GM23338 (cell line): ENCODE data around the gene C3orf70. TPM values are rescaled to one million over a fixed set of nuclear protein-coding genes. Genes with fewer than 3 reads are reported as not detected.

Experiments
- ATAC-seq: fragments of 200-7000 bp; cut with Tn5 transposase; 3 replicates; pipeline ENCODE4 v1.9.1; 2020
- DNase-seq: peaks from one replicate; pipeline ENCODE4 v3.0.0-alpha.2; 2015; ENCODE audit warnings: low spot score
- H2AFZ ChIP-seq: fragments of 200-600 bp; sonication (generic); 2 replicates; pipeline ENCODE4 v1.8.0; 2016; ENCODE audit warnings: antibody characterized with exemption, mild to moderate bottlenecking, moderate library complexity
- H3F3A ChIP-seq: fragments of 200-600 bp; sonication (generic); replicated peaks from 2 replicates; pipeline ENCODE4 v1.8.0; 2017; ENCODE audit warnings: antibody characterized with exemption, mixed run types, low read depth
- H3K27ac ChIP-seq: fragments of 200-600 bp; sonication (generic); 2 replicates; pipeline ENCODE4 v1.6.1; 2016; ENCODE audit warnings: low read depth
- H3K27me3 ChIP-seq: fragments of 200-600 bp; sonication (generic); 2 replicates; pipeline ENCODE4 v1.8.0; 2016; ENCODE audit warnings: mild to moderate bottlenecking, mixed run types, moderate library complexity; ENCODE audit not compliant: insufficient read depth
- H3K36me3 ChIP-seq: fragments of 200-600 bp; sonication (generic); 2 replicates; pipeline ENCODE4 v1.8.0; 2016; ENCODE audit warnings: mild to moderate bottlenecking; ENCODE audit not compliant: insufficient read depth
- H3K4me1 ChIP-seq: fragments of 200-600 bp; sonication (generic); 2 replicates; pipeline ENCODE4 v1.8.0; 2016; ENCODE audit warnings: mild to moderate bottlenecking, moderate library complexity; ENCODE audit not compliant: insufficient read depth
- H3K4me2 ChIP-seq: fragments of 200-600 bp; sonication (generic); 2 replicates; pipeline ENCODE4 v1.7.1; 2017; ENCODE audit warnings: mixed run types
- H3K4me3 ChIP-seq: fragments of 200-600 bp; sonication (generic); 2 replicates; pipeline ENCODE4 v1.6.1; 2016; ENCODE audit warnings: mixed run types
- H3K79me2 ChIP-seq: fragments of 200-600 bp; sonication (generic); replicated peaks from 2 replicates; pipeline ENCODE4 v1.8.0; 2017; ENCODE audit warnings: mild to moderate bottlenecking; ENCODE audit not compliant: insufficient read depth
- H3K9me2 ChIP-seq: fragments of 200-600 bp; sonication (generic); 2 replicates; pipeline ENCODE4 v1.8.0; 2017; ENCODE audit not compliant: insufficient read depth
- H4K20me1 ChIP-seq: fragments of 200-600 bp; sonication (generic); replicated peaks from 2 replicates; pipeline ENCODE4 v1.8.0; 2017; ENCODE audit warnings: mild to moderate bottlenecking; ENCODE audit not compliant: insufficient read depth
- H3K27ac Mint-ChIP-seq: 2 replicates; pipeline ENCODE4 v1.8.0; 2020; ENCODE audit warnings: inconsistent platforms, mild to moderate bottlenecking, moderate library complexity, mixed read lengths
- H3K27me3 Mint-ChIP-seq: 3 replicates; pipeline ENCODE4 v1.8.0; 2022; ENCODE audit warnings: low read depth, mild to moderate bottlenecking, moderate library complexity, mixed read lengths, inconsistent platforms; ENCODE audit not compliant: insufficient read depth, poor library complexity
- H3K36me3 Mint-ChIP-seq: 3 replicates; pipeline ENCODE4 v1.8.0; 2021; ENCODE audit warnings: low read depth, mild to moderate bottlenecking, inconsistent platforms, moderate library complexity, mixed read lengths
- H3K4me1 Mint-ChIP-seq: 3 replicates; pipeline ENCODE4 v1.8.0; 2020; ENCODE audit warnings: mild to moderate bottlenecking, inconsistent platforms, mixed read lengths
- H3K4me3 Mint-ChIP-seq: 3 replicates; pipeline ENCODE4 v1.8.0; 2021; ENCODE audit warnings: moderate library complexity, mild to moderate bottlenecking, inconsistent platforms, mixed read lengths
- H3K9me3 Mint-ChIP-seq: 3 replicates; pipeline ENCODE4 v1.8.0; 2020; ENCODE audit warnings: moderate library complexity, mild to moderate bottlenecking, inconsistent platforms, mixed read lengths
- CREB1 ChIP-seq: fragments of 250-450 bp; sonication (Bioruptor Pico); IDR thresholded peaks from 2 replicates; pipeline ENCODE4 v1.5.0; 2020; ENCODE audit warnings: low read depth, mild to moderate bottlenecking, moderate library complexity
- CTCF ChIP-seq, 2 experiments: fragments of 200-600 bp in 1 of 2; sonication (generic) in 1 of 2; conservative IDR thresholded peaks; 2 replicates each; pipeline versions ENCODE4 v1.5.1 to v1.6.1; 2016 to 2017; ENCODE audit warnings: antibody characterized with exemption in 2 of 2, low read depth in 2 of 2, mild to moderate bottlenecking in 2 of 2, moderate library complexity in 1 of 2
- EZH2 ChIP-seq: fragments of 200-600 bp; sonication (generic); IDR thresholded peaks from one replicate; pipeline ENCODE4 v1.8.0; 2017; ENCODE audit warnings: antibody characterized with exemption, mild to moderate bottlenecking, low read depth; ENCODE audit not compliant: unreplicated experiment
- EZH2phosphoT487 ChIP-seq: fragments of 200-600 bp; sonication (generic); IDR thresholded peaks from one replicate; pipeline ENCODE4 v1.8.1; 2018; ENCODE audit warnings: antibody characterized with exemption; ENCODE audit not compliant: unreplicated experiment
- JUNB ChIP-seq: IDR thresholded peaks from one replicate; pipeline ENCODE4 v1.6.1; 2016; ENCODE audit warnings: antibody characterized with exemption; ENCODE audit not compliant: unreplicated experiment
- NANOG ChIP-seq: IDR thresholded peaks from 2 replicates; pipeline ENCODE4 v1.6.1; 2016; ENCODE audit warnings: antibody characterized with exemption, borderline replicate concordance
- POLR2AphosphoS5 ChIP-seq: IDR thresholded peaks from 2 replicates; pipeline ENCODE4 v1.6.1; 2016; ENCODE audit warnings: antibody characterized with exemption, low read depth
- REST ChIP-seq: IDR thresholded peaks from one replicate; pipeline ENCODE4 v1.6.1; 2018; ENCODE audit warnings: antibody characterized with exemption; ENCODE audit not compliant: unreplicated experiment
- ZNF114 ChIP-seq: fragments of 250-450 bp; sonication (Bioruptor Pico); IDR thresholded peaks from 2 replicates; pipeline ENCODE4 v1.5.0; 2020; ENCODE audit warnings: mild to moderate bottlenecking, moderate library complexity
- ZNF331 ChIP-seq: fragments of 250-450 bp; sonication (Bioruptor Pico); IDR thresholded peaks from 2 replicates; pipeline ENCODE4 v1.5.0; 2020; ENCODE audit warnings: low read depth, mild to moderate bottlenecking, moderate library complexity
- polyA plus RNA-seq: library from polyadenylated mRNA; unstranded; fragments of >200 nt; fragmentation: Nextera tagmentation; extraction: Ambion mirVana; gene quantifications from 2 replicates; pipeline ENCODE4 v1.2.1, GENCODE V29; 2016
- total RNA-seq: library from RNA; depleted of rRNA; stranded (reverse); fragments of >200 nt; shearing (Covaris generic); gene quantifications from 2 replicates; pipeline ENCODE4 v1.2.3, GENCODE V29; 2014
- TF ChIP-seq, protein P1 (sequence below): IDR thresholded peaks from 2 replicates; pipeline ENCODE4 v1.6.1; 2016; ENCODE audit warnings: antibody characterized with exemption

C3orf70 gene
- total and polyA plus RNA-seq, 2 experiments from 2014 or later = 0.45 to 1.5 TPM

DNA sequence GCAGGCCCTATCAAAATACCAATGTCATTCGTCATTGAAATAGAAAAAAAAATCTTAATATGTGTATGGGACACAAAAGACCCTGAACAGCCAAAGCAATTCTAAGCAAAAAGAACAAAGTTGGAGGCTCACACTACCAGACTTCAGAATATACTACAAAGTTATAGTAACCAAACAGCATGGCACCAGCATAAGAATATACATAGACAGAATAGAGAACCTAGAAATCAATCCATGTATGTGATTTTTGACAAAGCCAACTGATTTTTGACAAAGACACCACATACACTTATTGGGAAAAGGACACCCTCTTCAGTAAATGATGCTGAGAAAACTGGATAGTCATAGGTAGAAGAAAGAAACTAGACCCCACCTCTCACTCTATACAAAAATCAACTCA is 95.0 kb downstream of the C3orf70 start:
- peaks cover 2% of the 10 kb centered on the region for H3K27me3 Mint-ChIP-seq
- Histone ChIP-seq H3K4me2 (no peak overlapping the region), H3K36me3 (peaks cover 6% of the 10 kb centered on the region; the same call in 1 of the 2 replicates), H2AFZ (no peak overlapping the region), H3K4me1 (no peaks in the 10 kb centered on the region), H3K9me2 (no peaks in the 10 kb centered on the region), H3K4me3 (no peak overlapping the region), H4K20me1 (no peaks in the 10 kb centered on the region), H3F3A (no peaks in the 10 kb centered on the region), H3K27ac (no peak overlapping the region), H3K27me3 (no peaks in the 10 kb centered on the region), H3K79me2 (no peaks in the 10 kb centered on the region)
- no peak for TF ChIP-seq POLR2AphosphoS5
- TF ChIP-seq JUNB = no peak
- no peak for TF ChIP-seq EZH2phosphoT487
- no peak for TF ChIP-seq CREB1
- TF ChIP-seq EZH2 = no peak
- TF ChIP-seq ZNF331 (CRISPR knock-in tag) = no peak
- TF ChIP-seq CTCF (conservative IDR thresholded peaks at IDR 0.05; ENCODE audit: low read depth in 2 of 2) = no peak
- TF ChIP-seq, protein P1, sequence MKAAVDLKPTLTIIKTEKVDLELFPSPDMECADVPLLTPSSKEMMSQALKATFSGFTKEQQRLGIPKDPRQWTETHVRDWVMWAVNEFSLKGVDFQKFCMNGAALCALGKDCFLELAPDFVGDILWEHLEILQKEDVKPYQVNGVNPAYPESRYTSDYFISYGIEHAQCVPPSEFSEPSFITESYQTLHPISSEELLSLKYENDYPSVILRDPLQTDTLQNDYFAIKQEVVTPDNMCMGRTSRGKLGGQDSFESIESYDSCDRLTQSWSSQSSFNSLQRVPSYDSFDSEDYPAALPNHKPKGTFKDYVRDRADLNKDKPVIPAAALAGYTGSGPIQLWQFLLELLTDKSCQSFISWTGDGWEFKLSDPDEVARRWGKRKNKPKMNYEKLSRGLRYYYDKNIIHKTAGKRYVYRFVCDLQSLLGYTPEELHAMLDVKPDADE = no peak
- TF ChIP-seq NANOG = no peak
- no peak for TF ChIP-seq ZNF114 (CRISPR knock-in tag)
- no peak overlapping the region for H3K27ac Mint-ChIP-seq
- H3K4me3 Mint-ChIP-seq = no peak overlapping the region
- peaks cover 43% of the 10 kb centered on the region for H3K36me3 Mint-ChIP-seq
- ATAC-seq (no peak), DNase-seq (no peak)
- no peaks in the 10 kb centered on the region for H3K4me1 Mint-ChIP-seq
- H3K9me3 Mint-ChIP-seq = peaks cover 41% of the 10 kb centered on the region

DNA sequence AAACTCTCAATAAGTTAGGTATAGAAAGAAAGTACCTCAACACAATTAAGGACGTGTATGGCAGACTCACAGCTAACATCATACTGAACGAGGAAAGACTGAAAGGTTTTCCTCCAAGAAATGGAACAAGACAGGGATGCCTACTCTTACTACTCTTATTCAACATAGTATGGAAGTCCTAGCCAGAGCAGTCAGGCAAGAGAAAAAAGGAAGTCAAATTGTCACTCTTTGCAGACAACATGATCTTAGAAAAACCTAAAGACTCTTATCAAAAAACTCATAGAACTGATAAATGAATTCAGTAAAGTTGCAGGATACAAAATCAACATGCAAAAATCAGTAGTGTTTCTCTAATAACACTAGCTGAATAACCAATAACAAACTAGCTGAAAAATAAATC is 96.0 kb downstream of the C3orf70 start:
- no peak overlapping the region for H3K4me2 ChIP-seq
- H3K79me2 ChIP-seq = no peaks in the 10 kb centered on the region
- H3K36me3 ChIP-seq = peaks cover 6% of the 10 kb centered on the region
- no peaks in the 10 kb centered on the region for H3K27me3 ChIP-seq
- no peak for DNase-seq
- Mint-ChIP-seq H3K27ac (no peak overlapping the region), H3K9me3 (peaks cover 41% of the 10 kb centered on the region), H3K36me3 (peaks cover 51% of the 10 kb centered on the region), H3K4me3 (no peak overlapping the region), H3K27me3 (peaks cover 2% of the 10 kb centered on the region), H3K4me1 (no peaks in the 10 kb centered on the region)
- no peak overlapping the region for H2AFZ ChIP-seq
- no peaks in the 10 kb centered on the region for H4K20me1 ChIP-seq
- no peaks in the 10 kb centered on the region for H3F3A ChIP-seq
- no peak for ATAC-seq
- TF ChIP-seq EZH2phosphoT487 (no peak), EZH2 (no peak), NANOG (no peak), CREB1 (no peak), ZNF331 (CRISPR knock-in tag) (no peak), REST (no peak), CTCF (conservative IDR thresholded peaks at IDR 0.05; ENCODE audit: low read depth in 2 of 2) (no peak)
- TF ChIP-seq, protein P1 = no peak
- H3K4me1 ChIP-seq = no peaks in the 10 kb centered on the region
- no peaks in the 10 kb centered on the region for H3K9me2 ChIP-seq
- no peak overlapping the region for H3K4me3 ChIP-seq
- no peak overlapping the region for H3K27ac ChIP-seq
